Measurements from ENCODE around the gene KANSL3. TPM values are rescaled to one million over a fixed set of nuclear protein-coding genes. Genes with fewer than 3 reads are reported as not detected.

KANSL3 gene
- total RNA-seq, 4 donors from 2014 or later = 50.9 to 66.7 (median 60.6) TPM

DNA sequence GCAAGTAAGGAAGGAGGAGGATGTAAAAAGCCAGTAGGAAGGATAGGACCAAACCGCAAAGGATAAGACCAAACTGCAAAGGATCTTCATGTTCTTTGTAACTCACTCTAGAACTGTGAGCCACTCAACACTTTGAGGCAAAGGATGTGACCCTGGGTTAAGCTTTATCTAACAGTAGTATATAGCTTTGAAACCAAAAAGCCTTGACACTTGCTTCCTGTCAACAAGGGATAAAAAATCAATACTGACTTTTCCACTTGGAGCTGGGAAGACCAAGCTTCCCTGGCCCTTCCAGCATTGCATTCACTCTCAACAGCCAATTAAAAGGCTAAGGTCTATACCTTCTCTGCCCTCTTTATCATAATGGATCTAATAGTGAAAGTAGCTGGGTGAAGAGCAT is 22.0 kb downstream of the KANSL3 start:
- Histone ChIP-seq H3K27ac (peak overlapping the region in 2 of 4 donors; percentile 15 to 52), H3K27me3 (no peaks in the 10 kb centered on the region), H3K4me1 (peaks cover 0 to 29% (median 0%) of the 10 kb centered on the region in 3 donors), H3K4me3 (no peak overlapping the region), H3K9me3 (no peaks in the 10 kb centered on the region), H3K36me3 (peaks cover 5 to 82% of the 10 kb centered on the region in 2 donors)
- TF ChIP-seq POLR2AphosphoS5 (IDR thresholded peaks at IDR 0.05) (no peak), POLR2A (IDR thresholded peaks at IDR 0.05) (no peak), CTCF (IDR thresholded peaks at IDR 0.05) (no peak), EP300 (IDR thresholded peaks at IDR 0.05) (no peak)
- ATAC-seq = no peak
- WGBS, 2 donors (ENCODE audit: low coverage in 1 of 2) = 89 to 100% methylated on average over 1 of the region's 1 CpG

DNA sequence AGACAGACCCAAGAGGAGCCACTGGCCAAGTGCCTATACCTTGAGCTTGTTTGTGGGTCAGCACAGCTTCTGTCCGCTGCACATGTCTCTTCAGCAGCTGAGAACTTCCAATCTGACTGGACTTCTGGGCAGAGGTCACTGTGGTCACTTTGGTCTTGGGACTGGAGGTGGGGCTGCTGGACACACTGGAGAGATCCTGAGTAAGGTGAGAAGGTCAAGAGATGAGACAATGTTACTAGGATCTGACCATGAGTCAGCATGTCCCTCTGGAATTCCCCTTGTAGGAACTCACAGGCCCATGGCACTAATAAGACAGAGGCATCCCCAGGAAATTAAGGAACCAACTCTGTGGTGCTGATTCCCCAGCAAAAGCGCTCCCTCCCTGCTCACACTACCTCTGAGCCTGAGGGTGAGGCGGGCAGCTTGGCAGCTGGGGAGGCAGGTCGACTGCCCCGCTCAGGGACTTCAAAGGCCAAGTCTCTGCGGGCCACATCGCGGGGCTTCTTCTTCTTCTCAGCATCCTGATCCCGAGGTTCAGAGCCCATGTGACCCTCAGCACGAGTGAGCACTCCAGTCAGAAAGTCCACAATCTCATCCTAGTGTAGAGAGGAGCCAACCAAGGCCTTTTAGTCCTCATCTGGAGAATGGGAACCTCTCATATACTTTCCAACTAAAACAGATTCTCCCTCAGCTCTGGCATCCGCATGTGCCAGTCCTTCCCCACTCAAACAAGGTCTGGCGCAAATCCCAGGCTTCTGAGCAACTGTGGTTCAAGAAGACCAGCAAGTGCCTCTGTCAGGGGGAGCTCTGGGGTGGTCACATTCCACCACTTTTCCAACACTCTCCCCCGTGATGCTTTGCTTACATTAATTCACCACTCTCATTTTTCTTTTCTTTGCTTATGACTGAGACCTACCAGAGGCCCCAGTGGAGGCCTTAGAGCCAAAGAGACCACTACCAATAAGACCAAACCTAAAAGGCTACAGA is 29.4 kb downstream of the KANSL3 start:
- Histone ChIP-seq H3K4me3 (no peak overlapping the region), H3K9me3 (no peaks in the 10 kb centered on the region), H3K36me3 (peaks cover 9 to 100% of the 10 kb centered on the region in 2 donors), H3K27me3 (no peaks in the 10 kb centered on the region), H3K27ac (peak overlapping the region in 2 of 4 donors; percentile 0 to 2), H3K4me1 (peaks cover 0 to 32% (median 0%) of the 10 kb centered on the region in 3 donors)
- TF ChIP-seq CTCF (IDR thresholded peaks at IDR 0.05) = no peak
- no peak for TF ChIP-seq POLR2A (IDR thresholded peaks at IDR 0.05)
- 17 to 66% methylated on average over 1 to 4 of the region's 13 CpGs for WGBS, 2 donors (ENCODE audit: low coverage in 1 of 2)
- no peak for ATAC-seq

DNA sequence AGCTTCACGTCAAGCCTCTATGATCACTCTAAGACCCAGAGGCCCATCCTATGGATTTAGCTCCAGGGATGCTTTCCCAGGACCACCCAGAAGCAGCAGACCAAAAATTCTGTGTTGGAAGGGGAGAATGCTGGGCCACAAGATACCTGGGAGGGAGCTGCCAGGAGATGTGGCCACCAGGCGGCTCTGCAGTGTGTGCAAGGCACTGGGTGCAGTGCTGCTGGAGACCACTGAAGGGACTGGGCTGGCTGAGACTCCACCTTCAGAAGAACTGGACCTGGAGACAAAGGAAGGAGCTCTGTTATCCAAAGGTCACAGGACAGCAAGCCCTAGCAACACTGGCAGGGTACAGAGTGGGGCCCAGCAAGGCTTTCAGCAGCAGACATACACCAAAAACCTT is 34.0 kb downstream of the KANSL3 start:
- TF ChIP-seq POLR2A (IDR thresholded peaks at IDR 0.05) = no peak
- peak in 1 of 4 experiments; percentile 25 for TF ChIP-seq CTCF (IDR thresholded peaks at IDR 0.05)
- Histone ChIP-seq H3K27ac (no peak overlapping the region), H3K9me3 (no peaks in the 10 kb centered on the region), H3K36me3 (peaks cover 4 to 100% of the 10 kb centered on the region in 2 donors), H3K27me3 (no peaks in the 10 kb centered on the region), H3K4me3 (no peak overlapping the region), H3K4me1 (peaks cover 0 to 27% (median 0%) of the 10 kb centered on the region in 3 donors)
- 67% methylated on average over 1 of the region's 2 CpGs; no CpG with 5 or more reads in 1 of the 2 donors for WGBS, 2 donors (ENCODE audit: low coverage in 1 of 2)
- ATAC-seq = no peak

GRCh38 chr2:96602330-96602823 is 35.7 kb downstream of the KANSL3 start:
- H3K27me3 ChIP-seq = no peaks in the 10 kb centered on the region
- no peak for TF ChIP-seq CTCF (IDR thresholded peaks at IDR 0.05)
- TF ChIP-seq POLR2AphosphoS5 (IDR thresholded peaks at IDR 0.05) = no peak
- no peak for TF ChIP-seq EP300 (IDR thresholded peaks at IDR 0.05)
- no peak for TF ChIP-seq POLR2A (IDR thresholded peaks at IDR 0.05)
- H3K4me1 ChIP-seq = peaks cover 0 to 17% (median 0%) of the 10 kb centered on the region in 3 donors
- ATAC-seq = no peak
- H3K36me3 ChIP-seq = peaks cover 4 to 97% of the 10 kb centered on the region in 2 donors
- no peaks in the 10 kb centered on the region for H3K9me3 ChIP-seq
- WGBS, 2 donors (ENCODE audit: low coverage in 1 of 2) = 100% methylated on average over 2 of the region's 2 CpGs; no CpG with 5 or more reads in 1 of the 2 donors
- peak overlapping the region in 1 of 4 donors; percentile 21 for H3K27ac ChIP-seq
- no peak overlapping the region for H3K4me3 ChIP-seq
